ENCODE data around the gene ZBTB46. TPM values are rescaled to one million over a fixed set of nuclear protein-coding genes. Genes with fewer than 3 reads are reported as not detected.

Gene ZBTB46
- total RNA-seq, 1 experiment from 2014 or later, result 10.7 TPM

- CTCF ChIA-PET, result no interaction called here
- Histone ChIP-seq H2AFZ (ENCODE audit: low read depth, low read length, poor library complexity, severe bottlenecking) (no peak overlapping the region), H3K9me3 (ENCODE audit: control insufficient read depth in 1 of 2, insufficient read depth in 1 of 2, low read depth in 1 of 2, low read length in 2 of 2) (no peaks in the 10 kb centered on the region), H3K9ac (ENCODE audit: low read length) (no peak overlapping the region), H3K36me3 (ENCODE audit: control insufficient read depth in 1 of 2, insufficient read depth in 2 of 2, low read length in 2 of 2) (peaks cover 7 to 25% of the 10 kb centered on the region in 2 experiments; a peak in 3 of 4 replicates), H3K27ac (ENCODE audit: low read depth, low read length) (peak overlapping the region; percentile 8; the same call in 1 of the 2 replicates), H3K79me2 (ENCODE audit: insufficient read depth, low read length) (peaks cover 33% of the 10 kb centered on the region), H3K27me3 (ENCODE audit: insufficient read depth, low read length) (no peaks in the 10 kb centered on the region), H4K20me1 (ENCODE audit: insufficient read depth) (no peaks in the 10 kb centered on the region), H3K9me2 (ENCODE audit: insufficient read depth) (no peaks in the 10 kb centered on the region), H3K4me2 (ENCODE audit: low read length) (no peak overlapping the region), H3K4me1 (ENCODE audit: control insufficient read depth in 1 of 2, insufficient read depth in 2 of 2, low read length in 2 of 2) (peaks cover 27 to 61% of the 10 kb centered on the region in 2 experiments), H3K4me3 (replicated peaks in 1 of 2; ENCODE audit: low read depth in 1 of 2, low read length in 2 of 2) (no peak overlapping the region)
- intact Hi-C loops (cut with micrococcal nuclease), result loop anchor here (10.0 kb wide), 1 partner anchor 352 kb away; no protein-coding TSS in a partner anchor
- TF ChIP-seq JUND (IDR thresholded peaks at IDR 0.05) (no peak), CEBPB (IDR thresholded peaks at IDR 0.05; ENCODE audit: low read depth) (no peak), FOSL1 (IDR thresholded peaks at IDR 0.05; ENCODE audit: low read depth) (no peak), RAD21 (IDR thresholded peaks at IDR 0.05; ENCODE audit: low read depth) (no peak), ZBTB33 (IDR thresholded peaks at IDR 0.05; ENCODE audit: extremely low read depth, insufficient replicate concordance, low read length) (no peak), CTCF (IDR thresholded peaks at IDR 0.05 in 2 of 3, conservative IDR thresholded peaks at IDR 0.05 in 1 of 3; ENCODE audit: borderline replicate concordance in 1 of 3, insufficient read depth in 1 of 3, low read depth in 2 of 3, low read length in 2 of 3) (no peak), ATF3 (IDR thresholded peaks at IDR 0.05) (no peak), ELF1 (IDR thresholded peaks at IDR 0.05; ENCODE audit: borderline replicate concordance, low read depth) (no peak)
- BruUV-seq (replicated peaks), result no TSS peak
- POLR2A ChIA-PET, result interaction anchor here (0.8 kb wide), 1 partner anchor 76 kb away, joined by 3 read pairs; the partner anchor contains the start of gene GMEB2
- ATAC-seq (no peak), DNase-seq (ENCODE audit: low read depth, low spot score) (no peak)
- RAD21 ChIA-PET (ENCODE audit: low non-redundant PET in 1 of 2, low total read pairs in 2 of 2, uncharacterized antibody in 2 of 2, unreplicated experiment in 2 of 2), result interaction anchor here in 1 of 2 experiments (0.6 kb wide), 1 partner anchor 164 kb away, joined by 9 read pairs; no protein-coding TSS in a partner anchor
These were observed 128.2 kb downstream of the ZBTB46 start for GRCh38 chr20:63702751-63703470.

All from HCT116 (cell line).